ENCODE data around the gene JAKMIP3.

The JAKMIP3 gene

DNA sequence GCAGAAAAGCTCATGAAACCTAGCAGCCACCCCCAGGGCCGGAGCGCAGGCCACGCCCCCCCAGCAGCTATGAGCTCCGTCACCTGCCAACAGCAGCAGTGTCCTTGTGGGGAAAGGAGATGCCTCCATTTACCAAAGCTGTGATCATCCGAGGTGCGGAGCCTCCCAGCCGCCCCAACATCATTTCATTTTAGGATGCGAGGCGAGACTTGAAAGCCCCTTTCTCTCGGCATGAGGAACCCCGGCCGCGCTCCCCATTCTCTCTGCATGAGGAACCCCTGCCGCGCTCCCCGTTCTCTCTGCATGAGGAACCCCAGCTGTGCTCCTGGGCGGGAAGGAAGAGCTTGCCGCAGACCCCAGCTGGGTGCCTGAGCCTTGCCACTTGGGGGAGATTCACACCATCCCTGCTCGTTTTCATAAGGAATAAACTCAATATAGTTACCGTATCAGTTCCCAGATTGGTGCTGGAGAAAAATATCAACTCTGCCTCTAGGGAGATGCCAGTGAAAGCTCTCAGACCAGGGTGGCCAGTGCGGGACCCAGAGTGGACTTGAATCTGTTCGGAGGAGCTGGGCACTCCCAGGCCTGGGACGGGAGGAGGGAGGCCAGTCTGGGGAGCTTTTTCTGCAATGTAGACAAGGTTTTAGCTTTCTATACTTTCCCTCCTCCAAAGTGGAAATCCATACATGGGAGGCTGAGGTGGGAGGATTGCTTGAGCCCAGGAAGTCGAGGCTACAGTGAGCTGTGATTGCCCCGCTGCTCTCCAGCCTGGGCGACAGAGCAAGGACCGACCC, 35.0 kb downstream of the JAKMIP3 start:
- no peak for DNase-seq

GRCh38 chr10:132101529-132101928, 35.8 kb downstream of the JAKMIP3 start:
- DNase-seq, result no peak

GRCh38 chr10:132102071-132102716, 36.4 kb downstream of the JAKMIP3 start:
- DNase-seq, result no peak

DNA sequence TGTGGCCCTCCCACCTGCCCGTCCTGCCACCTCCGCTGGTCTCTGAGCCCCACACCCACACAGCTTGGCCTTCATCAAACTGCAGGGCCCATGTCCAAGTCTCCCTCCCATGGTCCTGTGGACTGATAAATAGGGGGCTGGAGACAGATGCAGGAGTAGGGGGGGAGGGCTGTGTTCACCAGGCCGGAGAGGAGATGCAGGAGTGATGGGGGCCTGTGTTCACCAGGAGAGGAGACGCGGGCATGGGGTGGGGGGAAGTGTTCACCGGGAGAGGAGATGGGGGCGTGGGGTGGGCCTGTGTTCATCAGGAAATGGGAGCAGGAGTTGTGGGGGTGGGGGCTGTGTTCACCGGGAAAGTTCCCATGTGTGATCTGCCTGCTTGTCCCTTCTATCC, 37.0 kb downstream of the JAKMIP3 start:
- DNase-seq, result no peak

DNA sequence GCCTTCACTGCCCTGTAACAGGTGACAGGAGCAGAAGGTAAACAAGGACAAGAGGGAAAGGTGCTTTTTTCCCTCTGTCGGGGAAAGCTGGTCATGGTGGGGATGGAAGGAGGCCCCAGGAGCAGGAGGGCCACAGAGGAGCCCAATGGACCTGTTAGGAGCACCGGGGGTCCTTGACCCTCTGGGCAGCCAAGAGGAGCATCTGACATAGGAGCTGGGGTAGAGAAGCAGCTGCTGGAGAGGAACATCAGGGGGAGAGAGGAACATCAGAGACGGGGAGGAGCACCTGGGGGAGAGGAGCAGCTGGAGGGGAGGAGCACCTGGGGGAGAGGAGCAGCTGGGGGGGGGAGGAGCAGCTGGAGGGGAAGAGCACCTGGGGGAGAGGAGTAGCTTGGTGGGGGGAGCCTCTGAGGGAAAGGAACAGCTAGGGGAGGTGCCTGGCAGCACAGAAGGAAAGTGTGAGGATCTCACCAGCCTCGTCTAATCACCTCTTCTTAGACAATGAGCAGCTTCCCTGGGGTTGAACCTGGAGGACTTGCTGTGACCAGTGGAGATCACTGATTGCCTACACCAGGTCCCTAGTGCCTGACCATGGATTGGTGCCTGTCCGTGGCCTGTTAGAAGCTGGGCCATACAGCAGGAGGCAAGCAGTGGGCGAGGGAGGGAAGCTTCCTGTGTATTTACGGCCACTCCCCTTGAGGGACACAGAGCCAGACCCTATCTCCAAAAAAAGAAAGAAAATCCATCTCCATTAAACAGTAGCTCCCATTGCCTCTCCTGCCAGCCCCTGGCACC, 37.6 kb downstream of the JAKMIP3 start:
- DNase-seq, result no peak

DNA sequence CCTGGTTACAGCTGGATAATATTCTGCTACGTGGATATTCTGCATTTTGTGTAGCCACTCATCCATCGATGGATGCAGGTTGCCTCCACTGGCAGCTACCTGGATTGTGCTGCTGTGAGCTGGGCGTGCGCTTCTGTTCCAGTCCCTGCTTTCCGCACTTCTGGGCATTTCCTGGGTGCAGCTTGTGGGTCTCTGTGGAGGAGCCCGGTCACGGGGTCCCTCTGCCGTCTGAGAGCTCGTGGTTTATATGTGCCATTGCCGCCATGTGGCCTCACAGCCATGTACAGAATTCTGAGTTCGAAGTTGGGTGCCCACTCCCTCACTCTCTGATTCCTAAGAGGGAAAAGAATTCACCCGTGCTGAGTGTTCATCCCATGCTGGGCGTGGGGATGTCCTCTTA, 38.3 kb downstream of the JAKMIP3 start:
- DNase-seq, result no peak

- no peak for DNase-seq
Measured at GRCh38 chr10:132104471-132105301, 38.9 kb downstream of the JAKMIP3 start.

DNA sequence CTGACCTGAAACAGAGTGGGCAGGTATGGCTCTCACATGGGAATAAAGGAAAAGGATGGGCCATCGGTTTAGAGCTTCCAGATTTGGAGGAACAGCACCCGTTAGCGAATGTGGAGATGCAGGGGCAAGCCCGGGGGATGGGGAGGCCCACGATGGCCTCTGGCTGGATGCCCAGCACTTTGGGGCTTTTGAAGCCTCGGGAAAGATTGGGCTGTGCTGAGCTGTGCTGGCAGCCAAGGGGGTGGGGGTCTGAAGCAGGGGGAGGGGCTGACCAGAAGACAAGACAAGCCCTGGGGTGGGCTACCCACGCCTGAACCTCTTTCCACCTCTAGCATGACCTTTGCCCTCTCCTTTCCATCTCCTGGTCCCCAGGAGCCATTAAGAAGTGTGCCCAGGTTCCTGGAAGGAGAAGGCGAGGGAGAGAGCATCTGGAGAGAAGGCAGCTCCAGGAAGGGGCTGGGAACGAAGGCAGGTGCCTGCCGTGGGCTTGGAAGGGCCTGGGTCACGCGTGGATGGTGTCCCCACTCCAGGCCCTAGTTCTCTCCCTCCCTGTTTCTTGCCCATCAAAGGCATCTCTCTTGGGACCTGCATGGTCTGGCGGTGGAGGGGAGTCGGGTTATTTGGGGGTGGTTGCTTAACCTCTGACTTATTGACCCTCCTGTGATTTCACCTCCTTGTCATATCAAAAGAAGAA, 39.7 kb downstream of the JAKMIP3 start:
- DNase-seq, result no peak

DNA sequence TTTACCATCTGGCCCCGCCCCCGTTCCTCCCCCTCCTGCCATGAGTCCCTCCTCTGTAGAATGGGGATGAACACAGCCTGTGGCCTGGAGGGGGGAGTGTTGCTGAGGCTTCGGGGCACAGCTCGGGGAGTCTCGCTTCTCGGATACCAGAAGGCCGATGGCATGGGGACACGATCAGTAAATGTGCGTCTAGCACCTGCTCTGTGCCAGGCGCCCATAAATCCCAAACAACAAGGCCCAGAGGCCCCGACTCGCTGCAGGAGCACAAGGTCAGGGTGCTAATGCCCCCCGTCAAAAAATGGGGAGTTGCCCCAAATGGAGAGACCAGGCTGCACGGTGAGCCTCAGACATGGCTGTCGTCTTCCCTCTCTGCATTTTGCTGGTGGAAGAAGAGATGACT, 40.7 kb downstream of the JAKMIP3 start:
- DNase-seq, result no peak

DNA sequence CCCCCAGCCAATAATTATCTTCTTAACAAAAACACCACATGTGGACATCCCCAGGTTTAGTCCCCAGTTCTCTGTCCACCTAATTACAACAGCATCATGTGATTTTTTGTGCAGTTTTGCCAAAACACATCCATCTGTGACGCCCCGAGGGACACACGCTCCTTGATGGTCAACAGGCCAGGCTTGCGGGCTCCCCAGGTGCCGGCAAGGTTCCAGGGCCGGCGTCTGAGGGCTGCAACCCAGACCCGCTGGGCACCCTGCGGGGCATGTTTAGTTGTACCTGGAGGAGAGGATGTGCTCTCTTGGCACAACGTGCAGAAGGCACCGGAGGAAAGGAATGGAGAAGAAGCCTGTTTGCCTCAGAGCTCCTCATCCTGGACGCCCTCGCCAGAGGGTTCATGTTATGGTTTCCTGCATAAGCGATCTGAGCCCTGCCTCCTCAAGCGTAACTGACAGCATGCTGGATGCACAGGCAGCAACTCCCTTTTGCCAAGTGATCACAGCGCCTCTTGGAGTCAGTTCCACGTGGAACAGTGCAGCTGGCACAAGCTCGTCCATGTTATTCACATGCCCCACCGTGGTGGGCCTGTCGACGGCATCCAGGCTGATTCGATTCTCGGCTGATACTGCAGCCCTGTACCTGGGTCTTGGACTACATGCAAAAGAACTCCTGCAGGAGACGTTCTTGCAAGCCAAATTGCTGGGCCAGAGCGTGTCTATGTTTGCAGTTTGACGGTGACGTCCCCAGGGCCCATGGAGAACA, 41.6 kb downstream of the JAKMIP3 start:
- DNase-seq, result no peak

- DNase-seq, result no peak
Measured at GRCh38 chr10:132107949-132108877, 42.5 kb downstream of the JAKMIP3 start.

DNA sequence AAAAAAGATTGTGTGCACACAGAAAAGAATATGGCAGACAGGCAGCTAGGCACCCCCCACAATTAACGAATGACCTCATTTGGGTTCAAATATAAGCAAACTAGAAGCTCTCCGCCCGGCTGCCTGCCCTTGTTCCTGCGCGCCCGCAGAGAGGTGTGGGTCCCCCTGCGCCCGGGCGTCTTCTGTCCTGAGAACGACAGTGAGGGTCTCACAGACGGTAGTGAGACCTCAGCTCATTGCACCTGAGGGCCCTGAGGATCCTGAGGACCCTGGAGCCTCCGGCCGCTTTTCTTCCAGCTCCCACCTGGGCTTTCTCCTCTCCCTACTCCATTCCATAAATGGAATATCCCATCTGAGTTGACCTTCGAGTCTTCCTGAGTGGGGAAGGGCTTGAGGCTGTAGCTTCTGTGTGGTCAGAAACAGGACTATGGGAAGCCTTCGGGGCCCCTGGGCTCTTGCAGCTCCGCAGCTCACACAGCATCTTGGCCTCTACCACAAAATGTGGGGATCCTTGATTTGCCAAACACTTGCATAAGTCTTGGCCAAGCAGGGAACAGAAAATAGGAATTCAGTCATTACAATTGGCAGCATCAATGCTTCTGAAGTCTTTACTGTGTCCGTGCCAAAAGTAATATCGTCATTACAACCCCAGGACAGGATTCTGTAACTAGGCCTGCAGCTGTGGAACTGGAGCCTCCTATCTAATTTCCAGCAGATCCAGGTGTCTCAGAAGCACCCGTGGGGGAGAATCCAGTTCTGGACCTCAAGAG, 43.8 kb downstream of the JAKMIP3 start:
- no peak for DNase-seq

GRCh38 chr10:132110111-132110521, 44.4 kb downstream of the JAKMIP3 start:
- no peak for DNase-seq

DNA sequence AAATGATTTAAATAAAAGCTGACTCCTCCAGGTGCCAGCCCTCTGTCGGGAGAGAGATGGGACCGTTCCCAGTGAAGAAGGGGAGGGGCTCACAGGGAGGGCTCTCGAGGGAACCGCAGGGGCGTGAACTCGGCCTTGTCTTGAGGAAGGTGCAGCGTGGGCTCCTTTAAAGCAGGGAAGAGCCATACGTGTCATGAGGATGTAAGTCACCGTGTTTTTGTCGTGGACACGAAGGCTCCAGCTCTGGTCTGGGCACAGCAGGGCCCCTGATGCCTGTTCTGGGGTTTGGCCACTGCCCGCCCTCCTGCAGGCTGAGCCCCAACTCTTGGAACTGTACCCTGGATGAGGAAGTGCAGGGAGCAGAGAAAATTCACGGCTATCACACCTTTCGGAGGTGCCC, 45.0 kb downstream of the JAKMIP3 start:
- DNase-seq, result no peak

DNA sequence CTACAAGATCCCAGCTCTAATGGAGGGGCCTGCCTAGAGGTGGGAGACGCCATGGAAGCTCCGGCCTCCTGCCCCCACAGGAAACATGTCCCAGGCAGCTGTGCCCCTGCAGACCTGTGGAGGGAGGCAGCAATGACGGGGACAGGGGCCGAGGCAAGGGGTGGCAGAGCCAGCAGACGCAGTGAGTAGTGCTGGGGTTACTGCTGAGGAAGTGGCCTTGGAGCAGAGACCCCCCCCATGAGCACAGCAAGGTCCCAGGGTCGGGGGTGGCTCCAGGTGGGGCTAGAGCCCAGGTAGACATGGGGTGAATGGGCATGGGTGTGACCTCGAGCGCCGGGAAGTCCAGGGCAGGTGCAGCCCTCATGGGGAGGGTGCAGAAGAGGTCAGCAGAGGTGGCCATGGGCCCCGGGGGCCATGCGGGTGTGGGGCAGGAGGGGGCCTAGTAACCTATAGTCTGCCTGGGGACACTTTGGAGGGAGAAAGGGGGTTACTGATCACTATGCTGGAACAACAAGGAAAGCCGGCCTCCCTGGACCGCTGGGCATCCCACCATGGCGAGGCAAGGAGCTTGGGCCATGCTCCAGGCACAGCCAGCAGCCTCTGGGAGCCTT, 45.5 kb downstream of the JAKMIP3 start:
- DNase-seq, result no peak

DNA sequence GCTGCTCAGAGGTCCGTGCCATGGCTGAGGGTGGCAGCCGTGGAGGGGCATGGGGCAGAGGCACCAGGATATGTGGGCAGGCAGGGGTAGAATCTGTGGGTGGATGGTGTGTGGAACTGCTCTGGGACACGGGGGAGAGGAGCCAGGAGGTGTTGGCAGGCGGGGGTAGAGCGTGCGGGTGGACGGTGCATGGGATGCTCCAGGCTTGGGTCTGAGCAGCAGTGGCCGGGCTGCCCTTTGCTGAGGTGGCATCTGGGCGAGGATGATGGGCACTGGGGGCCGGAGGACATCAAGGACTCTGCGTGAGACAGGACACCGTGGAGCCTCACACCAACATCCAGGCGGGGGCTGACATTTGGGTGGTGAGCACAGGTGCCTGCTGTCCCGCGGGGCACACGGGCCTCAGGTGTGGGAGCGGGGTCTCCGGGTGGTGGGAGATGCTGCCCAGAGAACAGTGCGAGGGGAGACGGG, 46.2 kb downstream of the JAKMIP3 start:
- no peak for DNase-seq

GRCh38 chr10:132112611-132113010, 46.9 kb downstream of the JAKMIP3 start:
- no peak for DNase-seq

DNA sequence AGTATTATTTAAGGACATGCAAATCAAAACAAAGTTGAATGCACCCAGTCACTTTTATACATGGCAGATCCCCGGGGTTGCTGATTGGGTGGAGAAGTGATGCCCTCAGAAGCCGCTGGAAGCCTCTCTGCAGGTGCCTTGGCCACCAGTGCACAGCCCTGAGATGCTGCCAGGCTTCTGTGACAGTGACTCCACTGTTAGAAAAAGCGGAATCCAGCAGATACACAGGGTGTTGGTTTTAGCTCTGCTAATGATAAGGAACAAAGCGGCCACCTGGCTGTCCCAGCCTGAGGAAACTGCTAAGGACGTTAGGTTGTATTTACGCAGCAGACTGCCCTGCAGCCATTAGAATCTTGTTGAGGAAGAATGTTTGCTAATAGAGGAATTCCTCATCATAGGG, 47.5 kb downstream of the JAKMIP3 start:
- DNase-seq, result no peak
